CD4-positive, alpha-beta T cell treated with Interleukin-6 for 4 hours (primary cell): ENCODE measurements around the gene PLIN1.

ENCODE experiments used
- DNase-seq: peaks from one replicate; pipeline ENCODE4 v3.0.0-alpha.2; 2020; ENCODE audit warnings: mixed read lengths

The PLIN1 gene

GRCh38 chr15:89652131-89652530 is 27.0 kb downstream of the PLIN1 start:
- DNase-seq = no peak

GRCh38 chr15:89649716-89650115 is 29.5 kb downstream of the PLIN1 start:
- no peak for DNase-seq

GRCh38 chr15:89649013-89649625 is 30.0 kb downstream of the PLIN1 start:
- no peak for DNase-seq

- no peak for DNase-seq
These were observed 30.8 kb downstream of the PLIN1 start for GRCh38 chr15:89648106-89649012.

- DNase-seq = peak; percentile 51
These were observed 31.8 kb downstream of the PLIN1 start for GRCh38 chr15:89647191-89647851.

GRCh38 chr15:89646416-89647141 is 32.6 kb downstream of the PLIN1 start:
- DNase-seq = no peak

GRCh38 chr15:89645680-89646079 is 33.5 kb downstream of the PLIN1 start:
- no peak for DNase-seq

- no peak for DNase-seq
These were observed 37.1 kb downstream of the PLIN1 start for GRCh38 chr15:89642106-89642505.

GRCh38 chr15:89641053-89641452 is 38.1 kb downstream of the PLIN1 start:
- DNase-seq = no peak

GRCh38 chr15:89640245-89640644 is 38.9 kb downstream of the PLIN1 start:
- no peak for DNase-seq

GRCh38 chr15:89633585-89633984 is 45.6 kb downstream of the PLIN1 start:
- DNase-seq = no peak

GRCh38 chr15:89632563-89633430 is 46.4 kb downstream of the PLIN1 start:
- no peak for DNase-seq

GRCh38 chr15:89631902-89632264 is 47.3 kb downstream of the PLIN1 start:
- no peak for DNase-seq

- no peak for DNase-seq
These were observed 47.9 kb downstream of the PLIN1 start for GRCh38 chr15:89630974-89631901.

- no peak for DNase-seq
These were observed 48.9 kb downstream of the PLIN1 start for GRCh38 chr15:89630260-89630659.

GRCh38 chr15:89629829-89630228 is 49.3 kb downstream of the PLIN1 start:
- DNase-seq = no peak

GRCh38 chr15:89628806-89629715 is 50.1 kb downstream of the PLIN1 start:
- no peak for DNase-seq

- DNase-seq = no peak
These were observed 50.9 kb downstream of the PLIN1 start for GRCh38 chr15:89628301-89628700.

- no peak for DNase-seq
These were observed 51.8 kb downstream of the PLIN1 start for GRCh38 chr15:89627256-89627970.
